HG02840 (cell line): ENCODE data around the gene SOWAHA.
"Not testable (repeated sequence)": the region's sequence is repeated elsewhere in the genome, so short reads cannot be mapped to it uniquely, and the experiment has no call there.

ENCODE experiments used
- ATAC-seq: cut with Tn5 transposase; IDR thresholded peaks from one replicate; pipeline ENCODE4 v1.9.1; 2021; ENCODE audit warnings: mild to moderate bottlenecking, moderate library complexity, moderate number of reproducible peaks; ENCODE audit not compliant: unreplicated experiment, low FRiP score

The SOWAHA gene

DNA sequence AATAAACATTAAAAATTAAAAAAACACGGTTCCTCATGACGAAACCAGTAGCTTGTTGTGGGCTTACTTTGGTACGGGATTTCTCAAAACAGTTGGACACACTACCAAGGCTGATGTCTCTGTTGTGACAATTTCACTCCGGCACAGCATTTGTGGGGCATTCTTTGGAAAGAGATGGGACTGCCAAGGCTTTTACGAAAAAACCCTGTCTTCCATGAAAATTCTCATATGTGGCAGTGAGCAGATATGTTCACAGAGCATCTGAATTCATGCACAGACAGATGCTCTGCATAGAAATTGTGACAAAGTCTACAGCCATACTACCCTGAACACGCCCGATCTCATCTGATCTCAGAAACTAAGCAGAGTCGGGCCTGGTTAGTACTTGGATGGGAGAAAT is 35.2 kb downstream of the SOWAHA start:
- no peak for ATAC-seq

DNA sequence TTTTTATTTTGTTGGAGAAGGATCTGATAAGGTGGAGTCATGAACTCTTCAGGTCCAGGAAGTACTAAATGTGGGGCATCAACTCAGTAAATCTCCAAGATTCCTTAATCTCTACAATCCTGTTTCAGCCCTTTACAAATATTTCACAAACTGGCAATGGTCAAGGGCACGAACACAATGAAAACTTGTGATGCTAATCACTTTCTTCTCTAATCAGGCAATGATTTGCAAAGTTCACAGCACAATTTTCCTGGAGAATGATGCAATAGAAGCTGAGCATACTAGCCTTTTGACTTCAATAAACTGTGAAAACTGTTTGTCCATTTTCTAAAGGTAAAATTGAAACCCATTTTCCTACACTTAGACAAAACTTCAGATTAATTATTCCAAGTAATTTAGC is 36.2 kb downstream of the SOWAHA start:
- no peak for ATAC-seq

DNA sequence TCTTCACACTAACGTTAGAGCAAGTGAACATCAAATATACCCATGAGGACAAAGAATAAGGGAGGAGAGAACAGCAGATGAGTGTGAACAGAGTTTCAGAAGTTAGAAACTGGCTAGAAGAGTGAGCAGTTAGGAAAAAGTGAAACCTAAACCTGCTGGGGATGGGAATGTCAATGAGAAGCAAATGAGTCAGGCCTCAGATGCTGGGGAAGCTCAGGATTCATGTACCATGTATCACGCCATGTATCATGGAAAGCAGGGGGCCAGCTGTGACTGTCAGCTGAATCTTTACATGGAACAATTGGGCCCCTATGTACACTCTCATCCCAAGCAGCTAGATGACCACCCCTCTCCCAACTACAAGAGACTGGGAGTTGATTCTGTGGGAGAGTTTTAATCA is 37.0 kb downstream of the SOWAHA start:
- ATAC-seq, result no peak

DNA sequence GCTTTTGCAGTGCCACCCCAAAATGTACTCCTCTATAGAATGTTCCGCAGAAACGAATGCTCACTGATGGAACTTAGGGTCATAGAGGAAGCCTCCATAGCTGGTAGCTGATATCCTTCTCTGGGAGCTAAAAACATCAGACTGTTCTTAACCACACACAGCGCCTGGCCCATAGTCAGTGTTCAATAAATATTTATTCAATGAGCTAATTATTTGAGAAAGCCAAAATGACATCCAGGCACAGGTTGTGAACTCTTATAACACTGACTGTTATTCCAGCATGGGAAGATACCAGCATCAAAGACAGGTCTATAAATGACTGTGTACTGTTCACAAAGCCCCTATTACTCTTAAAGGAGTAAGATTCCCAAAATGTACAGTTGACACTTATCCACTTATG is 40.2 kb downstream of the SOWAHA start:
- ATAC-seq, result no peak

DNA sequence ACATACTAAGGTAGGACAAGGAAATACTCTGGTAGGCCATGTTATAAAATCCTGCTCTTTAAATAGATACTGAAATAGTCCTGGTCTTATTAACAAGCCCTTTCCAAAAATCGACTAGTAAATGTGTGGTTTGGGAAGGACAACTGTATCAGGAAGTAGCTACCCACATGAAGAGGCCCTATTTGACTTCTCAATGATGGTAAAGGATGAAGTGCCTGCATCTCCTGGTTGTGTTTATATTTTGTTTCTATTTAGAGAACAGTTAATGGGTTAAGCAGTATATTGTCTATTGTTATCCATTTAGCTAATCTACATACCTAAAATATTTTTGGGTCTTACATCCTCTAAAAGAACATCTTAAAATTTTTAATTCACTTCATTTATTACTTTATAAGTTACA is 40.7 kb downstream of the SOWAHA start:
- ATAC-seq, result no peak

DNA sequence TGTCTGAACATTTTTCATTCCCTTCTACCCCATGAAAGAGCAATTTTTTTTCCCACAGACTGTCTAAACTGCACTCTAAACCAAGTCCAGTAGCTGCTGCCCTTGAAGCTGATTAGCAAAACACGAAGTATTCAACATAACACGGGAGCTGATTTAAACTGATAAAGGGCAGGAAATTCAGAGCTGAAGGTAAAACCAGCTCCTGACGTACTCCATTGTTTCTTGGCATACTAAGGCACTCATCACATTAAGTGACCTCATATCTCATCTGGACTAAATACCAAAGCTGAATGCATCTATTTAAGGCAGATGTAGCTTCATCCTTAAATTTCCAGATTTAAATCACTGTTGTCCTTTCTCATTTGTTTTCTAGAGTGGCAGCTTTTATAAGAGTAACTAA is 41.2 kb downstream of the SOWAHA start:
- no peak for ATAC-seq

DNA sequence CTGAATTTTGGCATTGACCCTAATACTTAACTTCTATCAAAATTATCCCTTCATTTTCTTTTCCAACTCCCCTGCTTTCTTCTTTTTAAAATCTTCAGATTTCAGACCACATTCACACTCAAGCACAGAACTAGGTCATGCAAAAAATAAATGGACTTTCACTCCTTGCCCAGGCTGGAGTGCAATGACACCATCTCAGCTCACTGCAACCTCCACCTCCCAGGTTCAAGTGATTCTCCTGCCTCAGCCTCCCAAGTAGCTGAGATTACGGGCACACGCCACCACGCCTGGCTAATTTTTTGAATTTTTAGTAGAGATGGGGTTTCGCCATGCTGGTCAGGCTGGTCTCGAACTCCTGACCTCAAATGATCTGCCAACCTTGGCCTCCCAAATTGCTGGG is 41.9 kb downstream of the SOWAHA start:
- ATAC-seq, result not testable (repeated sequence)

DNA sequence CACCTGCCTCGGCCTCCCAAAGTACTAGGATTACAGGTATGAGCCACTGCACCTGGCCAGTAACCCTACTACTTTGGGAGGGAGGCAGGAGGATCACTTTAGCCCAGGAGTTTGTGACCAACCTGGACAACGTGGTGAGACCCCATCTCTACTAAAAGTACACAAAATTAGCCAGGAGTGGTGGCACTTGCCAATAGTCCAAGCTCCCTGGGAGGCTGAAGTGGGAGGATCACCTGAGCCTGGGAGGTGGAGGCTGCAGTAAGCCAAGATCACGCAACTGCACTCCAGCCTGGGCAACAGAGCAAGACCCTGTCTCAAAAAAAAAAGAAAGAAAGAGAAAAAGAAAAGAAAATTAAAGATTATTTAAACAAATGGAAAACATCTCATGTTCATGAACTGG is 42.9 kb downstream of the SOWAHA start:
- ATAC-seq, result no peak

DNA sequence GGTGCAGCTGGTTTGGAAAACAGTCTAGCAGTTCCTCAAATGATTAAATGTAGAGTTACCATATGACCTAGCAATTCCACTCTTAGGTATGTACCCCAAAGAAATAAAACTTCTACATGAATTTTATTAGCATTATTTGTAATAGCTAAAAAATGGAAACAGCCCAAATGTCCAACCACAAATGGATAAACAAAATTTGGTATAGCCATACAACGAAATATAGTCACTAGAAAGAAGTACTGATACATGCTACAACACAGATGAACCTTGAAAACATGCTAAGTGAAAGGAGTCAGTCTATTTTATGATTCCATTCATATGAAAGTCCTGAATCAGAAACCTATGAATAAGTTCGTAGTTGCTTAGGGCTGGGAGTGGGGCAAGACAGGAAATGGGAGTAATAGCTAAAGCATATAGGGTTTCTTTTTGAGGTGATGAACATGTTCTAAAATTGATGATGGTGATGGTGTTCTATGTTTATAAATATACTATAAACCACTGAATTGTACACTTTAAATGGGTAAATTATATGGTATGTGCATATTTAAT is 46.9 kb downstream of the SOWAHA start:
- ATAC-seq, result no peak

DNA sequence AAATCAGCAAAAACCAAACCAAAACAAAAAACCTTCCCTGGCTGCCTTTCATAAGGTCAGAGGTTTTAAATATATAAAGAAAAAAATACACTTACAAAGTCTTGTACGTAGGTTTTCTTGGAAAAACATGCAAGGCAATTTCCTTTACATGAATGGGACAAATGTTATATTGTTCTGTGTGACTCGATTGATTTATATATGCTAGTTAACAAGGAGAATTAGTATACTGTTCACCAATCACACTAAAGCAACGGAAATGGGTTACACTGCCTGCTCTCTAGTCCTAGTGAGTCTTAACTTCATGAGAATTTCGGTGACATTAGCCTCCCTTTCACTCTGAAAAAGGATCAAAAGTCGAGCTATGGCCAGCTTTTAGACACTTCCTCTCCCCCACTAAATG is 47.6 kb downstream of the SOWAHA start:
- no peak for ATAC-seq

DNA sequence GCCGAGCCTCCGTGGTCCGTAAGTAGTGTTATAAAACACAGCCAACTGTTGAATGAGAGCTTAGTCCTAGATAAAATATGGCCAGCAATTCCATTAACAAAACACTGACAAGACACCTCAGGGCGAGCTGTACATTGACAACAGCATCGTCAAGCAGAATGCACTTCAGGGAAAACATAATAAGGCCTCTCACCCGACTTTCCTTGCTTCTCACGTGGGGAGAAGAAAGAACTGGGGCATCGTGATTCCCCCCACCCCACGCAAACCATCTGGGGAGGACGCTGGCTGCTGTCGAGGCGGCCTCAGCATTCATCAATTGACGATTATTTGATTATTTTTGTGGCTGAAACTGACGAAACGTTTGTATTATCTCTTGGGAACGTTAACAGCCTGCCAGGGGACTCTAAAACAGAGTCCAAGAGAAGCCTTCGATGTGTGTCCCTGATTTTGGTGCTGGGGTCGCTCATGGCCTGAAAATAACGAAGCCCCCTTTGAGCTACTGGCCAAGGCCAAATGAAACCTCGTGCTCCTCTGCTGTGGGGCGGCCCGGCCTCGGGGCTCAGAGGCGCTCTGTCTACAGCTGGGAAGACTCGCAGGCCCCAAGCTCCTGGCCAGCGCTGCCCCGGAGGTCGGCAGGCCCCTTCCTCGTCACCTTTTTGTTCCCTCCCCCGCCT is 52.7 kb downstream of the SOWAHA start:
- ATAC-seq, result peak; percentile 24
